Natural killer cell (primary cell): ENCODE data around the gene FBXO42. TPM values are rescaled to one million over a fixed set of nuclear protein-coding genes. Genes with fewer than 3 reads are reported as not detected.

Experiments used
- ATAC-seq, 3 donors: fragments of 150-1000 bp in 2 of 3; fragments of 200-7000 bp in 1 of 3; cut with Tn5 transposase; 1 replicate in 1 of 3; 2 replicates in 2 of 3; pipeline ENCODE4 v1.10.0; 2021; ENCODE audit warnings: mild to moderate bottlenecking in 2 of 3, moderate library complexity in 2 of 3
- DNase-seq, 2 donors: peaks; one replicate each; pipeline versions ENCODE4 v3.0.0 to v3.0.0-alpha.2; 2013 to 2021; ENCODE audit warnings: mixed read lengths in 1 of 2
- H3K27ac ChIP-seq: one replicate; pipeline ENCODE4 v1.5.1; 2013; ENCODE audit warnings: mild to moderate bottlenecking, low read length
- H3K27me3 ChIP-seq: one replicate; pipeline ENCODE4 v1.6.1; 2013; ENCODE audit warnings: low read length; ENCODE audit not compliant: control insufficient read depth, insufficient read depth
- H3K36me3 ChIP-seq: one replicate; pipeline ENCODE4 v1.6.1; 2013; ENCODE audit warnings: low read length; ENCODE audit not compliant: control insufficient read depth, insufficient read depth
- H3K4me1 ChIP-seq: one replicate; pipeline ENCODE4 v1.6.1; 2013; ENCODE audit warnings: low read length; ENCODE audit not compliant: control insufficient read depth, insufficient read depth
- H3K4me3 ChIP-seq: one replicate; pipeline ENCODE4 v1.5.1; 2013; ENCODE audit warnings: low read length
- H3K9me3 ChIP-seq: one replicate; pipeline ENCODE4 v1.6.1; 2013; ENCODE audit warnings: low read length; ENCODE audit not compliant: control insufficient read depth, insufficient read depth
- H3K27ac Mint-ChIP-seq, 2 donors: one replicate each; pipeline ENCODE4 v1.8.0; 2022; ENCODE audit warnings: mild to moderate bottlenecking in 2 of 2, mixed read lengths in 2 of 2, moderate library complexity in 1 of 2
- H3K27me3 Mint-ChIP-seq, 2 donors: one replicate each; pipeline ENCODE4 v1.8.0; 2022; ENCODE audit warnings: low read depth in 2 of 2, mixed read lengths in 2 of 2
- H3K36me3 Mint-ChIP-seq: one replicate; pipeline ENCODE4 v1.8.0; 2022; ENCODE audit warnings: mixed read lengths
- H3K4me1 Mint-ChIP-seq, 2 donors: one replicate each; pipeline ENCODE4 v1.8.0; 2022; ENCODE audit warnings: mixed read lengths in 2 of 2
- H3K4me3 Mint-ChIP-seq: one replicate; pipeline ENCODE4 v1.8.0; 2022; ENCODE audit warnings: mild to moderate bottlenecking, moderate library complexity, mixed read lengths
- H3K9me3 Mint-ChIP-seq, 2 donors: one replicate each; pipeline ENCODE4 v1.8.0; 2022; ENCODE audit warnings: mixed read lengths in 2 of 2
- WGBS: methylation state at CpG from one replicate; pipeline ENCODE4 v1.1.7; 2013; ENCODE audit warnings: missing lambda C conversion rate; ENCODE audit not compliant: insufficient coverage; 5-methylcytosine and 5-hydroxymethylcytosine counted together
- intact Hi-C: fragments of 100-400 bp; cut with micrococcal nuclease; formaldehyde crosslinking; loops from one replicate; pipeline ENCODE4 v1.14.2; 2022
- total RNA-seq, 4 donors: library from RNA; stranded (reverse); fragments of 120-200 nt in 1 of 4; gene quantifications; one replicate each; pipeline versions ENCODE4 v1.2.3 to v1.2.4, GENCODE V29; 2013 to 2022
- TF ChIP-seq, protein P1 (sequence below): fragments of 200-600 bp; IDR thresholded peaks from one replicate; pipeline ENCODE4 v1.8.0; 2022; ENCODE audit warnings: antibody characterized with exemption

Gene FBXO42
- total RNA-seq, 3 donors from 2014 or later (not counting 1 experiment from before 2014, with no cell fraction given) = 19.5 to 24.5 (median 24.1) TPM

DNA sequence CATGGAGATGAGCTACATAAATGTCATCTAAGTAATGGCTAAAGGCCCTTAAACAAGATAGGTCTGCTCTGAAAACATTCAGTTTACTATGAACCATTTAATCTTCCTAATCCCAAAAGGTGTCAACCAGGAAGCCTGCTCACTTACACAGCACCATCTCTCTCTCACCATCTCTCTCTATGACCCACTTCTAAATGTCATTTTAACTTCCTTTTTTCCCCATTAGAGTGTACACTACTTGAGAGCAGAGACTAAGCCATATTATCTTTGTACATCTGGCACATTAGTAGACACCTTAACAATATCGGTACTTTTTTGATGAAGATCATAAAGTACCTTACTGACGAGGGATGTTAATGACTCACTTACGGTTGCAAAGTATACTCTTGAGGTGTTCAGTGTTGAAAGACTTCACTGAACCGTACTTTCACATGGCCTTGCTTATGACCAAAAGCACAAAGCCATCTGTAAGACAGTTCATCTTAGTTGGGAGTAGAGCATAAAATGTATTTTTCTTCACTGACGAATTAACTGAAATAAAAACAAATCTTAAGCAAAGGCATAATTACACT, 25.4 kb downstream of the FBXO42 start:
- Mint-ChIP-seq H3K4me3 (no peak overlapping the region), H3K27me3 (no peaks in the 10 kb centered on the region), H3K4me1 (peaks cover 14 to 26% of the 10 kb centered on the region in 2 donors), H3K9me3 (no peaks in the 10 kb centered on the region), H3K36me3 (no peaks in the 10 kb centered on the region), H3K27ac (peak overlapping the region; percentile 50 to 80)
- Histone ChIP-seq H3K4me1 (no peaks in the 10 kb centered on the region), H3K4me3 (no peak overlapping the region), H3K27me3 (no peaks in the 10 kb centered on the region), H3K27ac (no peak overlapping the region), H3K36me3 (no peaks in the 10 kb centered on the region), H3K9me3 (no peaks in the 10 kb centered on the region)
- no peak for DNase-seq
- WGBS = 76% methylated on average over 4 of the region's 5 CpGs
- intact Hi-C loops = no loop called here
- TF ChIP-seq, protein P1, sequence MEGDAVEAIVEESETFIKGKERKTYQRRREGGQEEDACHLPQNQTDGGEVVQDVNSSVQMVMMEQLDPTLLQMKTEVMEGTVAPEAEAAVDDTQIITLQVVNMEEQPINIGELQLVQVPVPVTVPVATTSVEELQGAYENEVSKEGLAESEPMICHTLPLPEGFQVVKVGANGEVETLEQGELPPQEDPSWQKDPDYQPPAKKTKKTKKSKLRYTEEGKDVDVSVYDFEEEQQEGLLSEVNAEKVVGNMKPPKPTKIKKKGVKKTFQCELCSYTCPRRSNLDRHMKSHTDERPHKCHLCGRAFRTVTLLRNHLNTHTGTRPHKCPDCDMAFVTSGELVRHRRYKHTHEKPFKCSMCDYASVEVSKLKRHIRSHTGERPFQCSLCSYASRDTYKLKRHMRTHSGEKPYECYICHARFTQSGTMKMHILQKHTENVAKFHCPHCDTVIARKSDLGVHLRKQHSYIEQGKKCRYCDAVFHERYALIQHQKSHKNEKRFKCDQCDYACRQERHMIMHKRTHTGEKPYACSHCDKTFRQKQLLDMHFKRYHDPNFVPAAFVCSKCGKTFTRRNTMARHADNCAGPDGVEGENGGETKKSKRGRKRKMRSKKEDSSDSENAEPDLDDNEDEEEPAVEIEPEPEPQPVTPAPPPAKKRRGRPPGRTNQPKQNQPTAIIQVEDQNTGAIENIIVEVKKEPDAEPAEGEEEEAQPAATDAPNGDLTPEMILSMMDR = no peak
- ATAC-seq = peak in 2 of 3 donors; percentile 43 to 46

- Histone ChIP-seq H3K9me3 (no peaks in the 10 kb centered on the region), H3K27ac (no peak overlapping the region), H3K27me3 (no peaks in the 10 kb centered on the region), H3K36me3 (no peaks in the 10 kb centered on the region), H3K4me1 (no peaks in the 10 kb centered on the region), H3K4me3 (no peak overlapping the region)
- ATAC-seq (no peak), DNase-seq (no peak)
- Mint-ChIP-seq H3K27me3 (no peaks in the 10 kb centered on the region), H3K36me3 (no peaks in the 10 kb centered on the region), H3K9me3 (no peaks in the 10 kb centered on the region), H3K27ac (no peak overlapping the region), H3K4me1 (peaks cover 20 to 27% of the 10 kb centered on the region in 2 donors), H3K4me3 (no peak overlapping the region)
- WGBS = 100% methylated on average over 5 of the region's 6 CpGs
- TF ChIP-seq, protein P1 = no peak
- intact Hi-C loops = no loop called here
Measured at GRCh38 chr1:16324456-16324890, 27.8 kb downstream of the FBXO42 start.

- intact Hi-C loops = no loop called here
- no peaks in the 10 kb centered on the region for H3K27me3 ChIP-seq
- no peaks in the 10 kb centered on the region for H3K9me3 ChIP-seq
- Mint-ChIP-seq H3K4me1 (peaks cover 11 to 28% of the 10 kb centered on the region in 2 donors), H3K27ac (no peak overlapping the region), H3K36me3 (no peaks in the 10 kb centered on the region), H3K4me3 (no peak overlapping the region), H3K9me3 (no peaks in the 10 kb centered on the region), H3K27me3 (no peaks in the 10 kb centered on the region)
- no peaks in the 10 kb centered on the region for H3K4me1 ChIP-seq
- no peak overlapping the region for H3K27ac ChIP-seq
- WGBS = 86% methylated on average over 4 of the region's 4 CpGs
- no peak for DNase-seq
- no peak overlapping the region for H3K4me3 ChIP-seq
- TF ChIP-seq, protein P1 = no peak
- ATAC-seq = no peak
- H3K36me3 ChIP-seq = no peaks in the 10 kb centered on the region
Measured at GRCh38 chr1:16321176-16321867, 31.0 kb downstream of the FBXO42 start.
